Stimulated activated CD8-positive, alpha-beta memory T cell treated with anti-CD3 and anti-CD28 coated beads, Interleukin-15, amount 100 ng/mL, for 24 hours (primary cell): Measurements from ENCODE around the gene SBF2.

Source experiments
- DNase-seq: peaks from one replicate; pipeline ENCODE4 v3.0.0-alpha.2; 2020; ENCODE audit warnings: low read depth

The SBF2 gene

DNA sequence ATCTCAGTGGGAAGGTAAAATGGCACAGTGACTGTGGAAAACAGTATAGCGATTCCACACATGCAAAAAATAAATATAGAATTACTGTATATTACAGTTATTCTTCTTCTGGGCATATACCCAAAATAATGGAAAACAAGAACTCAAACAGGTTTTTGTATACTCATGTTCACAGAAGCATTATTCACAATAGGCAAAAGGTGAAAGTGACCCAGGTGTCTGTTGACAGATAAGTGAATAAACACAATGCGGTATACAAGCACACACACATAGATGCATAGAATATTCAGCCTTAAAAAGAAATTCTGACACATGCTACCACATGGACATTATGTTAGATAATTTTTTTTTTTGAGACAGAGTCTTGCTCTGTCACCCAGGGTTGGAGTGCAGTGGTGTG is 397.1 kb downstream of the SBF2 start:
- DNase-seq: no peak

DNA sequence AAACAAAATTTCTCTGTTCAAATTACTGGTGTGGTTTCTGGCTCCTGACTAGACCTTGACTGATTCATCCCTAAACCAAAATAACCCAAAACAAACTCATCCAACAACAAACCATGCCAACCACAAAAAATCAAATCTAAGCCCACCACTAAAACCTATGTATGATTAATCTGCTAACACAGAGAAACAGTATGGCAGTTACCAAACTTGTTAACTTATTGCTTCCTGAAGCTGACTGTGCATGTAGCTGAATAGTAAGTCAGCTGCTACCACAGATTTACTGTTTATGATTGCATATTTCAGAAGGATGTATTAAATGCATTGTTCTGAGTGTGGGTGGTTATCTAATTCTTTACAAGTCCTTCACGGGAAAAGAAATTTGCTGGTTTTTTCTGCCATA is 399.0 kb downstream of the SBF2 start:
- DNase-seq: no peak

DNA sequence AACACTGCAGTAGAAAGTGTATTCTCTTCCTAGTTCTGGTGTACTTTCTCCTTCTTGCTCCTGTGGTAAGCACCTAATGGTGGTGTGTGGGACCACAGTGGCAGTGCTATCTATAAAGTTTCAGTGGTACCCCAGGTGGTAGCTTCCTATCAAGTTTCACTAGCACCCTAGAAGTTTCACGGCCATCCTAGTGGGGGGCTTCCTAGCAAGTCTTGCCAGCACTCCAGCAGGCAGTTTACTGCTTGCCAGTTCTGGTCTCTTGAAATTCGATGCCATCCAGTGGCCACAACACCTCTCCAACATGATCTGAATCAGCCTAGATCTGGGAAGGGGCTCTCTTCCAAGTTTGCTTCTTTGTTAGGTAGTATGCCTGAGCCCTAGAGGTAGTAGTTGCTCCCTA is 400.5 kb downstream of the SBF2 start:
- DNase-seq: no peak

DNA sequence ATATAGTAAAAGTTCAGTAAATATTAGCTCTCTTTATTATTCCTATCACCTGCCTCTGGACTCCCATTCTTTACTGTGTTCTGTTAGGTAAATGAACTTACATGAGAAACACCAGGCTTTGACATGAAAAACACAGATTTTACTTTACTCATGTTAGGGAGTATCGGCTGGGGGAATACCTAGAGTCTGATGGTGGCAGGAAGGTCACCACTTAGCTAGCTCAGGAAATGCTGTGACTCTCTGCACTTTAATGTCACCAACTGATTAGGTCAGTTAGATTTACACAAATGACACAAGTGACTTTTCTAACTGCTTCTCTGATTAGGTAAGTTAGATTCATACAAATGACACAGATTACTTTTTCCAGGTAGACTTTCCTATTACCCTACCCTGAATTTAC is 405.1 kb downstream of the SBF2 start:
- no peak for DNase-seq

DNA sequence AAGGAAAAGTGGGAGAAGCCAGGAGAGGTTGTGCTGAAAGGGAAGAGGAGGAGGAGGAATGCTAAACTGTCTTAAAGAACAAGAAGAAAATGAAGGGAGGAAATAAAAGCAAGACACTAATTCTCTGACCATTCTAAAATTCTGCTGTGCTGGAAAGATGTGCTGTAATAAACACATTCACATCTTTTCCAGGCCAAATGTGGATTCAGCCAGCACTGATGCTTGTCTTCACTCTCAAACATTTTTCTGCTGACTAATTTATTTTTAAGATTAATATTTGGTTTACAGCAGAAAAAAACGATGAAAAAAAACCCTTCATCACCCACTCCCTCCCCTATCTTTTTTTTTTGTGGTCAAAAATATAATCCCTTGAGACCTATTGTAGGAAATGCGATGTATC is 406.5 kb downstream of the SBF2 start:
- DNase-seq: no peak

DNA sequence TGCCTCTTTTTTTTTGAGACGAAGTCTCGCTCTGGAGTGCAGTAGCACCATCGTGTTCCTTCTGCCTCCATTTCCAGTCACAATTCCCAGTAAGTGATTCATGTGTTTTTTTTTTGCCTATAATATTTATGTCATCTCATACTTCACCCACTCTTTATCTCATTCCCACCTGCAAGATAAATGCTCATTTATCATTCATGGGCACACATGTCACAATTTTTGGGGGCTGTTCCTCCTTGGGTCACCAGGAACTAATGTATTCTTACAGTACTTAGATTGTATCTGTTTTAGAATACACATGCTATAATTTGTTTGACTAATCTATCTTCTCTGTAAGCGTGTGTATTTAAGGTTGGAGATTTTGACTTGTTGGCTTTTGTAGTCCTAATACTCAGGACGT is 407.4 kb downstream of the SBF2 start:
- no peak for DNase-seq

DNA sequence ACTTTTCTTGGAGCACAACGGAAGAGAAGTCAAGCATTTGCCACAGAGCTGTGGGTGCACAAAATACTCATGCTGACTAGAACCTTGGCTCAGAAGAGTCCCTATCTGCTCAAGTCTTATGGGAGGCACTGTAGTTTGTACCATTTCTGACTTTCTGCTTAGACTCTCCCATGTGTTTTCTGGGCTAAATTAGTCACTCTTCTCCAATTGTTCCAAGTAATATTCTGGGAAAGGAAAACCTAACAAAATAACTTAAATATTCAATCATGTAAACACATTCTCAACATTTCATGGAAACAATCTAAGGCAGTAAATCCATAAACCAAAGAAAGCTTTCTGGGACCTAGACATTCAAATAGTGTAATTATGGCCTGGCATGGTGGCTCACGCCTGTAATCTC is 409.4 kb downstream of the SBF2 start:
- no peak for DNase-seq

DNA sequence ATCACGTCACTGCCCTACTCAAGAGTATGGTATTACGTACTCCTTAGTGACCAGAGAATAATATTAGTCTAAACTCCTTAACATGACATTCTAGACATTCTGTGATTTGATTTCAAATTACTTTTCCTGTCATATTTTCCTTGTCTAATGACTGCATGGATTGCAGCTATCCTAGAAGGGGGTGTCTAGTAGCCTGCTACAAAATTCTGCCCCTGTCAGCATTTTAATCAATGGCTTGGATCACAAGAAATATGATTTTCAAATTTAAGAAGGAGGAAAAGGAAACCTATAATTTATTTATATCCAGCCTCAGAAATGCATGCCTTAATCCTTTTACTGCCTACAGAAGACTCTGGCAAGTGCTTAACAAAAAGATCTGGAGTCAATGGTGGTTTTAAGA is 413.4 kb downstream of the SBF2 start:
- DNase-seq: no peak

DNA sequence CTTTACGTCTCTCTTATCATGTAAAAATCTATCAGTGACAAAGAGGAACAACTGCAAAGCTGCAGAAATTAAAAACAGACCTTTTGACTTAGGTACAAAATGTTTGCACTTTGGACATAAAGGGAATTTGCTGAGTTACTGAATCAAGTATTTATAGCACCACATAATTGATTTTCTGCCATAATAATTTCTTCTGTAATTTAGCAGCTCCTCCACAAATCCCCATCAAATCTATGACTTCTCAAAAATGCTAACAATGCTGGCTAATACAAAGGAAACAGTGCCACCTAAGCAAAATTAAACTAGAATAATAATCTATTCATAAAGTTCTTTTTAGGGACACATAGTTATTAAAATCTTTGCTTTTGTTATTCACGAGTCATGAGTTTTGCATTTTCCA is 415.1 kb downstream of the SBF2 start:
- no peak for DNase-seq

DNA sequence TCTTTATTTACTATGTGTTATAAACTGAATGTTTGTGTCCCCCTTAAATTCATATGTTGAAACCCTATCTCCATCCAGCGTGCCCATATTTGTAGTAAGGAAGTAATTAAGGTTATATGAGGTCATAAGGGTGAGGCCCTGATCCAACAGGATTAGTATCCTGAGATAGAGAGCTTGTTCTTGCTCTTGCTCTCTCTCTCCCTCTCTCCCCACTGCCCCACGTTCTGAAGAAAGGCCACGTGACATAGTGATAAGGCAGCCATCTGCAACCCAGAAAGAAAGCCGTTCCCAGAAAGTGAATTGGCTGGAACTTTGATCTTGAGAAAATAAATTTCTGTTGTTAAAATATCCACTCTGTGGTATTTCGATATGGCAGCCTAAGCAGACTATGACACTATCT is 417.7 kb downstream of the SBF2 start:
- no peak for DNase-seq

DNA sequence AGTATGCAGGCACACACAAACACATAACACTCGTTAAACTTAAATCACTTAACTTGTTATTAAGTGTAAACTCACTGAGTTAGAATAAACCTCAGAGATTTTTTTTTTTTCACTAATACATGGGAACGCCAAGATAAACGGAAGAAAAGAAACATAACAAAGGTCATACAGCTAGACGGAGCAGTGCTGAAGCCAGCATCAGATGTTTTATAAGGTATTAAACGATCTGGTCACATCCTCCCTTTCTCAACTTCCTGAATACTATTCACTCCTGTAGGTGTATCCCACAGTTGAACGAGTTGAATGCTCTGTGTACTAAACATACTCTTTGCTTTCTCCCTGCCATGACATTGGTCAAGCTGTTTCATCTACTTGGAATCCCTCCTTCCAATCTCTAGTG is 418.2 kb downstream of the SBF2 start:
- DNase-seq: no peak

DNA sequence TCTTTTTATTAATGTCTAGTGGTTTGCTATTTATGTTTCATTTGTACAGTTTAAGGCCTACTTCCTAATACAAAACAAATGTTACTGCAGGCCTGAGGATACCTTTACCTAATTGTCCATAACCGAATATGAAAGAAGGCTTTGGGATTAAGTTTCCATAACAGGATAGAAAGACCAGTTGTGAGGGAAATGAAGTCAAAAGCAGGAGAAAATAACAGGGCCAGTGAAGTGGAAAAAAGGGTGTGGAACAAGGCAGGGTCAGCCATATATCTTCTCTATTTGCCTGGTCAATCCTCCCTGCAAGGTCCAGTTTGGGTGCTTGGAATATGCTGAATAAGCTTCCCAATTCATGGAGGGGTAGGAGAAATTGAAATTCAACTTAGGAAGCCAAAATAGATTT is 418.6 kb downstream of the SBF2 start:
- no peak for DNase-seq

DNA sequence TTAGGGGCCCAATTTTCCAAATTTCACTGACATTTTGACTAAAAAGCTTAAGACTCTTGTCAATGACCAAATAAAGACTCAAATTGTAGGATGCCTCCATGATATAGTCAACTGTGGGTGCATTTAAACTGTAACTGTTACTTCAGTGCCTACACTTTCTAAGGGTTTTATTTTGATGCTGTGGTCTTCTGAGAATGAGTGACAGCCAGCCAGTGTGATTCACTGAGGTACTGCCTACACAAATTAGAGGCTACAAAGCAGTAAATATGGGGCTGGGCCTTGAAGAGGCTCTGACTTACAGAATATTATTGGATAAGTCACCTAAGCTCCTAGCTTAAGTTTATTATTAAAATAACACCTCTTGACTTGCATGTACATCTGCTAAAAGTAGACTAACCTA is 419.6 kb downstream of the SBF2 start:
- no peak for DNase-seq

DNA sequence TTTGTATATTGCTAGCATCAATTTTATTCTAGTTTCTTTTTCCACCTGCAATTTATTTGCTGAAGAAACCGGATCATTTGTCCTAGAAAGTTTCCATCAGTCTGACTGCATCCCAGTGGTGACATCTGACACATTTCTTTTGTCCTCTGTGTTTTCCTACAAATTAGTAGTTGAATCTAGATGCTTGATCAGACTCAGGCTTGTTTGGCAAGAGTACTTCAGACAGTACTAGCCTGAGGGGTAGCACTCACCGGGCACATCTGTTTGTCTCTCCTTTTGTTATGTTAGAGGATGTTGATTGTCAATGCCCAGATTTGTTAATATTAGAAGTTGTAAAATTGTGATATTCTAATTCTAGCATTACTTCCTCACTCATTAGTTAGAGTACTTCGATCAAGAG is 425.4 kb downstream of the SBF2 start:
- no peak for DNase-seq

DNA sequence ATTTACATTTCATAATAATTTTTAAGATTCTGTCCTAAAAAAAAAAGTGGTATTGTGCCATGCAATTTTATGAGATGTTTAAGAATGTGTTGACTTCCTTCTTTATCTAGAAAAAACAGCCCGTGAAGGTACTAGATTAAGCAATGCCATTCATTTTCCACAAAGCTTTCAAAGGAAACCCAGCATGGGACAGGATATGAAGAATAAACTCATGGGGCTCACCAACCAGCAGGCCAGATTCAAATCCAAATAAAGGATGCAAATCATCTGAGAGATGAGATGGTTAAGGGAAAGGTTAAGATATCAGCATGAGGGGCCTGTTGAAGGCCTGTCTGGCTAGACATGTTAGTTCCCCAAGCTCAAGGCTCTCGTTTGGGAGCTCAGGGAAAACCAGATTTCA is 431.0 kb downstream of the SBF2 start:
- no peak for DNase-seq

DNA sequence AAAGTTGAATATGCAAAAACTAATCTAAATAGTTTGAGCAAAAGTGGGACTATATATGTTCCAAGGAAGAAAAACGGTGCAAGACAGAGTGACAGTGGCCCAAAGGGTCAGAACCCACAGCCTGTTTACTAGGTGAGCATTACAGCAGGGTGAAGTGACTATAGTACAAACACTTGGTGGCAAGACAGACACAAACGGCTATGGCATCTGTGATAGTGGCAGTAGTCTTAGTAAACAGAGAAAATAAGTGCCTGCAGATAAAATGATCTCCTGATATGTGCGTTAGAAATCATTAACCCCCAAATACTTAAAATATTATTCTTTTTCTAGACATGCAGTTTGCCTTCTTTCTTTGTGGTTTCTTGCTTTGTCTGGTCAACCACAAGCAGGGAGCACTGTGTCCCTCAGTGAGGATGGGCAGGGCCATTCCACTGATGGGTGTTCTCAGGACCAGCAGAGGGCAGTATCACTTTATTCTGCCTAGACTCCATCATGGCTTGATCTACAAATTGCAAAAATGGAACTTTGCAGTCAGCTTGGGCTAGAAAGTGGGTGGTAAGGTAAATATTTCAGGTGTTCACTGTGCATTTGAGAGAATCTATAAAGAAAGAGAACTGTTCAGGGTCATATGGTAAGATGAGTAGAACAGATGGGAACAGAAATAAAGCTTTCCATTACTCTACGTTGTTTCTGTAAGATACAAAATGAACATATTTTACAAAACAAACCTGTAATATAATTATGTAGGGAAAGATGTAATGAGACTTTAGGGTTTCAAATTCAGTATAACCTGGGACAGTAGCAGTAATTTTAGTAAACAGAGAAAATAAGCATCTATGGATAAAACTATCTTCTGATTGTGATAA is 431.9 kb downstream of the SBF2 start:
- DNase-seq: no peak

DNA sequence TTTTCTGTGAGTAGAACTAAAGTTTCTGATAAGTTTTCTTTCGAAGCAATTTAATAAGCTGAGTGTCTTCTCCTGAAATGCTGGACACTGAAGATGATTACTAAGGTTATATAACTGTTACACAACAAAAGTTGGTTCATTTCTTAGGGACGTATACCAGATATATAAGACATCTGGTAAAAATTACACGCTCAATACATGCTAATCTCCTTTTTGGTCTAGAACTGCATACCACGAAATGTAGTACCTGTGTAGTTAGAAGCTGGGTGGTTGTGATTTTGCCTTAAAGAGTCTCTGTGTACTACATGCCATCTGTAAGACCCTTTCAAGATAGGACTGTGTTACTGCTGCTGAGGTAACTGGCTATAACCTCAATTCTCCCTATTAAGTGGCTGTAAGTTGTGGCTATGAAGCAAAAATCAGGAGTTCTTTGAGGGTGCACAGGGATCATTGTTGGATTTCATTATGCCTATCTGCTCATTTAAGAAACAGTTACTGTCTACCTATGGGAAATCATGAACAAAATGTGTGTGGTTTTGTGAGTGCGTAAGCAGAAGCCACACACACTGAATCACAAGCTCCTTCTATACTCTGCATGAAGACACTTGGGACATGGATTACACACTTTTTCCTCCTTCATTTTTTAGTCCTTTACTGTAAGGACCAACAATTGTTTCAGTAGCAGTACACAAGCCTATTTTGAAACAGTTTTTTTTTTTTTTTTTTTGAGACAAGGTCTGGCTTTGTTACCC is 434.3 kb downstream of the SBF2 start:
- no peak for DNase-seq

DNA sequence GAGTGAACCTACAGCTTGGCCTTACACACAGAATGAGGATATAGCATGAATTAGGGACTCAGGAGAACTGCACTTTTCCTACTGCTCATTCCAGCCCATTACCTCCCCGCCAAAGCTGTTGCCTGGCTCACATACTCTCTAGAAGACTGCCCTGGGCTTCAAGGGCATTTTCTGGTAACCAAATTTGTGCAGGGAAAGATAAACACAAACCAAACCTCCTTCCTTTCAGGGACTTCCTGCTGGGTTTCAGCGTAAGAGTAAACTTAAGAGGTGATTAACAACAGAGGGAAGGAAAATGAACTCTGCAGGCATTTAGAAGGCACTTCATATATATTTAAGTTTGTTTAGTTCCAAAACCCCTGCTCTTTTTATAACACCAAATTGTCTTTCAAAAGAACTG is 435.2 kb downstream of the SBF2 start:
- no peak for DNase-seq

DNA sequence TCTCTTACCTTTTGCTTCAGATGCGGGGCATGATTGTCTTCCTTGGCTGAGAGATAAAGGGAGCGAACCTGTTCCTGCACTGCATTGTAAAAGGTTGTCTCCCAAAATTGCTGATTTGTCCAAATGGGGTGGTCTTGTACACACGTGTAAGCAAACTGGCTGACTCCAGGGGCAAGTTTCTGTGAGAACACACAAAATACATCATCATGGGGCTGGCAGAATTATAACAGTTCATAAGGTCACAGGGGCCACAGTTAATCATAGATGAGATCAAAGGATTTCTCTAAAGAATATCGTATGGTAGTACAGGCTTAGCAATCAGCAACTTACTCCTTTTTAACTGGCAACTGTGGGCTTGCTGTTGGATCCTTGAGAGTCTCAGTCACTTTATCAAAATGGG is 435.8 kb downstream of the SBF2 start:
- DNase-seq: no peak

DNA sequence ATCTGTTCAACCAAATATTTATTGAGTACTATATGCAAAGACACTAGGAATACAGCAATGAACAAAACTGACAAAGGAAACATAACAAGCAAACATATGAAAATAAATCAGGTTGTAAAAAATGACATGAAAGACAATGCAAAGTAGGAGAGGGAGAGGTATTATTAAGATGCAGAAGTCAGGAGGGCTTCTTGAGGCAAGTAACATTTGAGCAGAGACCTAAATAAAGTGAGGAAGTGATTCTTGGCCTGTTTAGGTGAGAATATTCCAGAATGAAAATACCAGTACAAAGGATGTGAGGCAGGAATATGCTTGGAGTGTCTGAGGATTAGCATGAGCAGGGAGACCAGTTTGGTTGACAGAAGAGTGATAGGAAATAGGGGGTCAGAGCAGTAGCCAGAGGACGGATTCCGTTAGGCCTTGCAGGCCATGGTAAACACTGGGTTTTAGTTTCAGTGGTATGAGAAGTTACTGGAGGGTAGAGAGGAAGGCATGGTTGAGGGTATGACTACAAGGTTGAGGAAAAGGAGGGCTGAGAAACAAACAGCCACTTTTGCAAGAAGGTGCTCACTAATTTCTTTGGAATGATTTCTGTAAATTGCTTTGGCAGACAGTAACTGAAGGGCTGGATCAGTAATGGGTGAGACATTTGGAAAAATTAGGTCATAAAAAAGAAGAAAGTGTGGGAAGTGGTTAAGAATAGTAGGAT is 438.3 kb downstream of the SBF2 start:
- DNase-seq: no peak

DNA sequence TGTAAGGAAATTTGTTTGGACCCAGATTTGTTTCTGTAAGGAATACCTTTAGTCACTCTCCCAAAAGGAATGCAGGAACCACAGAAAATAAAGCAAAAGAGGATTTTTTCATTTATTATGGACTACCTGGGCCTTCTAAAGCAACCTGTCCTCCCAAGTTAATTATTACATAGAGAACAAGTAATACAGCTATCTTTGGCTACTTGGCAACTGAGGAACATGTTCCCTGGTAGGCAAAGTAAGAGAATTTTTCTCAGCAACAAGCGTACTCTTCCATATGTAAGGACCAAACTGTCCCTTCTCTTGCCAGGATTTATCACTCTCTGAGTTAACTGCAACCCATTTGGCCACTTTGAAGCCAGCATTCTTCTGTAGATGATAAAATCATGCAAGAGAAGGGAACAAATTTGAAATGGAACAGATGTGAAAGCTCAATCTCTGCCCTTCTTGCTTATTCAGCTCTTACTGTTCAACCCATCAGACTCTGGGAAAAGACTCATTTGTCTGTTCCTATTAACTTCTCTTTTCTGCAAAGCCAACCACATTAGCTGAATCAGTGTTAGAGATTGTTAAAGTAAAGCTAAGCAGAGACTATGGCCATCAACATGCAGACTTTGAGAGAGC is 440.0 kb downstream of the SBF2 start:
- DNase-seq: no peak

DNA sequence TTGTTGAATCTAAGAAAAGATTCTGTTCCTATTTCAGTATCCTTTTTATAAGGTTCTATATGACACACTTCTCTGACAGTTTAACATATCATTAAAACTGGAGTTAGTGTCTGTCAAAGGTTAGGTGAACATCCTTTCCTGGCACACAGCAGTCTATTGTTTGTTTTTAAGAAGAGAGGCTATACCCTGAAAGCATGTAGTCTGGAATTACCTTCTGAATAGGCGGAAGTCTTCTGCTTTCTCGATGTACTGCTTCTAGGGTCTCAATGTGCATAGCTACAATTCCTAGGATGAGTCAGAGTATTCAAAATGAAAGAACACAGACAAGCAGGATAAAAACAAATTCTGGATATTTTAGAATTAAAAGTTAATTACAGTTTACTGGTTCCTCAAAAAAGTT is 441.6 kb downstream of the SBF2 start:
- no peak for DNase-seq

DNA sequence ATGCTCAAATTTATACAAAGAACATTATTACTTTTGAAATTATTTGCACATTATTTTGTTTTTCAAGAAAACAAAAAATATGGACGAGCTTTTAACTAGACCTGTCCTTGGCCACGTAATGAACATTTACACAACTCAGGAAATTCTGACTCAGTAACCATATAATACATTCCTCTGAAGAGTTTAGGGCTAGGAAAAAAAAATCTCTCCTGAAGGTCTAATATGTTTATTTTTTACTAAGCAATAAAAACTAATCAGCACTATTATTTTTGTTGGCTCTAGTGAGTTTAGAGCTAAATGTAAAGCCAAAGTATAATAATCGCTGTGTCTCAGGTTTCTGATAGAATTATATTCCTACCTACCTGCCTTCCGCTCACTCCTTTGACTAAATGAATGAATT is 442.7 kb downstream of the SBF2 start:
- no peak for DNase-seq
